PC-9 (cell line): ENCODE results near the gene MGAT5. TPM values are rescaled to one million over a fixed set of nuclear protein-coding genes. Genes with fewer than 3 reads are reported as not detected.

ENCODE experiments used
- BruUV-seq: library from RNA; stranded (reverse); fragments of 400-500 nt; replicated peaks from 2 replicates; lab custom pipeline; 2021; lab: Mats Ljungman, UMichigan
- CTCF ChIA-PET: fragments of 300-600 bp; sonication (Branson Sonifier 250); formaldehyde crosslinking; loops from one replicate; lab custom pipeline; 2022; ENCODE audit warnings: antibody characterized with exemption; lab: Charles Lee
- POLR2A ChIA-PET: fragments of 300-600 bp; sonication (Branson Sonifier 250); formaldehyde crosslinking; loops from one replicate; lab custom pipeline; 2022; ENCODE audit warnings: antibody characterized with exemption; ENCODE audit not compliant: unreplicated experiment; lab: Charles Lee
- DNase-seq, 2 experiments: peaks; one replicate each; pipeline versions ENCODE4 v3.0.0 to v3.0.0-alpha.2; 2015 to 2022; ENCODE audit warnings: mixed read lengths in 1 of 2
- H2AFZ ChIP-seq: fragments of 200-600 bp; sonication (generic); 2 replicates; pipeline ENCODE4 v1.8.1; 2017; ENCODE audit warnings: antibody characterized with exemption
- H3F3A ChIP-seq: fragments of 200-600 bp; sonication (generic); 2 replicates; pipeline ENCODE4 v1.8.1; 2017; ENCODE audit warnings: antibody characterized with exemption, mild to moderate bottlenecking, low read depth; ENCODE audit not compliant: insufficient read depth
- H3K27ac ChIP-seq: fragments of 200-600 bp; sonication (generic); 2 replicates; pipeline ENCODE4 v1.6.1; 2016; ENCODE audit warnings: mixed run types
- H3K27me3 ChIP-seq: fragments of 200-600 bp; sonication (generic); 2 replicates; pipeline ENCODE4 v1.6.1; 2016; ENCODE audit warnings: low read depth, mixed run types; ENCODE audit not compliant: insufficient read depth
- H3K36me3 ChIP-seq: fragments of 200-600 bp; sonication (generic); 2 replicates; pipeline ENCODE4 v1.6.1; 2016; ENCODE audit warnings: low read depth, mixed run types
- H3K4me1 ChIP-seq: fragments of 200-600 bp; sonication (generic); replicated peaks from 2 replicates; pipeline ENCODE4 v1.6.1; 2016; ENCODE audit warnings: mixed run types; ENCODE audit not compliant: insufficient read depth
- H3K4me2 ChIP-seq: fragments of 200-600 bp; sonication (generic); 2 replicates; pipeline ENCODE4 v1.6.1; 2017; ENCODE audit warnings: mixed run types
- H3K4me3 ChIP-seq: fragments of 200-600 bp; sonication (generic); 2 replicates; pipeline ENCODE4 v1.6.1; 2016; ENCODE audit warnings: mixed run types
- H3K79me2 ChIP-seq: fragments of 200-600 bp; sonication (generic); 2 replicates; pipeline ENCODE4 v1.6.1; 2017; ENCODE audit warnings: low read depth, mixed run types
- H3K9me2 ChIP-seq: fragments of 200-600 bp; sonication (generic); 2 replicates; pipeline ENCODE4 v1.8.1; 2017; ENCODE audit warnings: mild to moderate bottlenecking; ENCODE audit not compliant: insufficient read depth
- H3K9me3 ChIP-seq: fragments of 200-600 bp; sonication (generic); 2 replicates; pipeline ENCODE4 v1.8.1; 2016; ENCODE audit warnings: low read depth; ENCODE audit not compliant: insufficient read depth
- H4K20me1 ChIP-seq: fragments of 200-600 bp; sonication (generic); 2 replicates; pipeline ENCODE4 v1.8.1; 2017; ENCODE audit not compliant: insufficient read depth
- CTCF ChIP-seq: fragments of 200-600 bp; sonication (generic); conservative IDR thresholded peaks from 2 replicates; pipeline ENCODE4 v1.6.1; 2017; ENCODE audit warnings: mixed run types, antibody characterized with exemption, mild to moderate bottlenecking, moderate library complexity
- EZH2 ChIP-seq: fragments of 200-600 bp; sonication (generic); IDR thresholded peaks from 2 replicates; pipeline ENCODE4 v1.8.0; 2017; ENCODE audit warnings: antibody characterized with exemption, low read depth
- intact Hi-C: fragments of 100-400 bp; cut with micrococcal nuclease; formaldehyde crosslinking; loops from one replicate; pipeline ENCODE4 v1.10.0; 2022; ENCODE audit not compliant: unreplicated experiment
- total RNA-seq: library from RNA; stranded (reverse); gene quantifications from 2 replicates; pipeline ENCODE4 v1.2.3, GENCODE V29; 2021

The MGAT5 gene
- total RNA-seq, 1 experiment from 2014 or later, result 33.5 TPM

GRCh38 chr2:134262684-134263083, 8.8 kb downstream of the MGAT5 start:
- H2AFZ ChIP-seq, result no peak overlapping the region
- H3K4me2 ChIP-seq, result no peak overlapping the region
- DNase-seq, result no peak
- no peaks in the 10 kb centered on the region for H3K27me3 ChIP-seq
- ChIA-PET POLR2A (interaction anchor here (0.6 kb wide), 1 partner anchor 43 kb away, joined by 3 read pairs; no protein-coding TSS in a partner anchor), CTCF (no interaction called here)
- no peak overlapping the region for H3K4me3 ChIP-seq
- H3K27ac ChIP-seq, result no peak overlapping the region
- no peaks in the 10 kb centered on the region; the same call in 1 of the 2 replicates for H4K20me1 ChIP-seq
- no peaks in the 10 kb centered on the region for H3K79me2 ChIP-seq
- intact Hi-C loops, result no loop called here
- H3K9me3 ChIP-seq, result no peaks in the 10 kb centered on the region
- BruUV-seq, result no TSS peak
- TF ChIP-seq EZH2 (no peak), CTCF (no peak)
- H3K36me3 ChIP-seq, result no peaks in the 10 kb centered on the region
- H3F3A ChIP-seq, result no peaks in the 10 kb centered on the region
- H3K9me2 ChIP-seq, result no peaks in the 10 kb centered on the region
- no peaks in the 10 kb centered on the region for H3K4me1 ChIP-seq

- H4K20me1 ChIP-seq, result no peaks in the 10 kb centered on the region
- H2AFZ ChIP-seq, result no peak overlapping the region
- peak in 1 of 2 experiments; percentile 40 for DNase-seq
- intact Hi-C loops, result no loop called here
- H3K36me3 ChIP-seq, result no peaks in the 10 kb centered on the region
- BruUV-seq, result no TSS peak
- TF ChIP-seq CTCF (no peak), EZH2 (no peak)
- H3K27ac ChIP-seq, result no peak overlapping the region
- H3K79me2 ChIP-seq, result no peaks in the 10 kb centered on the region
- H3K4me2 ChIP-seq, result no peak overlapping the region
- H3K9me3 ChIP-seq, result no peaks in the 10 kb centered on the region
- no peaks in the 10 kb centered on the region for H3K27me3 ChIP-seq
- no peaks in the 10 kb centered on the region for H3F3A ChIP-seq
- no peak overlapping the region for H3K4me3 ChIP-seq
- H3K9me2 ChIP-seq, result no peaks in the 10 kb centered on the region
- CTCF ChIA-PET, result no interaction called here
- POLR2A ChIA-PET, result no interaction called here
- H3K4me1 ChIP-seq, result no peaks in the 10 kb centered on the region
Measured at GRCh38 chr2:134268265-134268664, 14.4 kb downstream of the MGAT5 start.

- DNase-seq, result no peak
- no peak overlapping the region for H3K4me2 ChIP-seq
- H3K9me2 ChIP-seq, result no peaks in the 10 kb centered on the region
- no peak overlapping the region for H3K27ac ChIP-seq
- intact Hi-C loops, result no loop called here
- no peak overlapping the region for H3K4me3 ChIP-seq
- no peaks in the 10 kb centered on the region for H3K4me1 ChIP-seq
- H3K79me2 ChIP-seq, result no peaks in the 10 kb centered on the region
- CTCF ChIA-PET, result no interaction called here
- POLR2A ChIA-PET, result no interaction called here
- H4K20me1 ChIP-seq, result no peaks in the 10 kb centered on the region
- H3K36me3 ChIP-seq, result no peaks in the 10 kb centered on the region
- H2AFZ ChIP-seq, result no peak overlapping the region
- TF ChIP-seq CTCF (no peak), EZH2 (no peak)
- no peaks in the 10 kb centered on the region for H3K9me3 ChIP-seq
- no TSS peak for BruUV-seq
- H3K27me3 ChIP-seq, result no peaks in the 10 kb centered on the region
- no peaks in the 10 kb centered on the region for H3F3A ChIP-seq
Measured at GRCh38 chr2:134269230-134269629, 15.4 kb downstream of the MGAT5 start.
